Stimulated activated CD4-positive, alpha-beta T cell treated with anti-CD3 and anti-CD28 coated beads, Interleukin-1b, Interleukin-23, amount 100 ng/mL, for 1 hour (primary cell): ENCODE measurements around the gene ZNF710.
"Not testable (repeated sequence)": the region's sequence is repeated elsewhere in the genome, so short reads cannot be mapped to it uniquely, and the experiment has no call there.

Source experiments
- DNase-seq, 2 donors: peaks; one replicate each; pipeline ENCODE4 v3.0.0-alpha.2; 2020; ENCODE audit warnings: low read depth in 2 of 2

Gene ZNF710

GRCh38 chr15:90001062-90001682 is at the start of gene ZNF710:
Gene ZNF710, plus strand, starts transcription at chr15:90001324. Its CDS starts 65,814 bp downstream, at chr15:90067138.
- no peak for DNase-seq

- no peak for DNase-seq
These were observed 46.6 kb upstream of the ZNF710 start for GRCh38 chr15:89954541-89954940.

GRCh38 chr15:89955449-89955998 is 45.6 kb upstream of the ZNF710 start:
- not testable (repeated sequence) for DNase-seq

- DNase-seq, result no peak
These were observed 42.9 kb upstream of the ZNF710 start for GRCh38 chr15:89958107-89958805.

GRCh38 chr15:89963301-89964231 is 37.6 kb upstream of the ZNF710 start:
- DNase-seq, result no peak

GRCh38 chr15:89964232-89964954 is 36.7 kb upstream of the ZNF710 start:
- DNase-seq, result no peak

GRCh38 chr15:89967881-89968280 is 33.2 kb upstream of the ZNF710 start:
- no peak for DNase-seq

GRCh38 chr15:89971592-89971997 is 29.5 kb upstream of the ZNF710 start:
- peak in 1 of 2 donors; percentile 15 for DNase-seq

- DNase-seq, result no peak
These were observed 29.0 kb upstream of the ZNF710 start for GRCh38 chr15:89972085-89972484.

GRCh38 chr15:89975482-89976245 is 25.5 kb upstream of the ZNF710 start:
- no peak for DNase-seq

- DNase-seq, result no peak
These were observed 24.9 kb upstream of the ZNF710 start for GRCh38 chr15:89976246-89976600.

GRCh38 chr15:89977836-89978235 is 23.3 kb upstream of the ZNF710 start:
- DNase-seq, result not testable (repeated sequence)

- DNase-seq, result no peak
These were observed 22.2 kb upstream of the ZNF710 start for GRCh38 chr15:89978914-89979313.

GRCh38 chr15:89980896-89981295 is 20.2 kb upstream of the ZNF710 start:
- DNase-seq, result no peak

- no peak for DNase-seq
These were observed 18.6 kb upstream of the ZNF710 start for GRCh38 chr15:89982315-89983055.

- no peak for DNase-seq
These were observed 17.1 kb upstream of the ZNF710 start for GRCh38 chr15:89984001-89984400.

GRCh38 chr15:89984421-89985010 is 16.6 kb upstream of the ZNF710 start:
- DNase-seq, result no peak

- DNase-seq, result no peak
These were observed 16.0 kb upstream of the ZNF710 start for GRCh38 chr15:89985111-89985510.

- no peak for DNase-seq
These were observed 9.8 kb upstream of the ZNF710 start for GRCh38 chr15:89991312-89991711.

GRCh38 chr15:89993349-89993748 is 7.8 kb upstream of the ZNF710 start:
- DNase-seq, result no peak
